HepG2 (cell line): ENCODE results near the gene CCDC157. TPM values are rescaled to one million over a fixed set of nuclear protein-coding genes. Genes with fewer than 3 reads are reported as not detected.

Source experiments
- ATAC-seq: fragments of 200-7000 bp; cut with Tn5 transposase; 3 replicates; pipeline ENCODE4 v1.9.1; 2020; ENCODE audit warnings: mild to moderate bottlenecking, moderate library complexity
- BruUV-seq: library from RNA; stranded (reverse); fragments of 400-500 nt; replicated peaks from 2 replicates; lab custom pipeline; 2021; lab: Mats Ljungman, UMichigan
- CTCF ChIA-PET: fragments of 300-600 bp; formaldehyde crosslinking; extraction: SDS; loops from one replicate; lab custom pipeline; 2021; ENCODE audit warnings: low total read pairs, inconsistent platforms, low intra/inter-chr PET ratio; lab: Yijun Ruan, JAX
- POLR2A ChIA-PET: fragments of 350-600 bp; sonication (Branson Sonifier 250); formaldehyde crosslinking; loops from one replicate; lab custom pipeline; 2020; ENCODE audit warnings: antibody characterized with exemption, inconsistent platforms; lab: Yijun Ruan, JAX
- DNase-seq: peaks from one replicate; pipeline ENCODE4 v3.0.0-alpha.2; 2015; ENCODE audit warnings: low spot score
- FAIRE-seq: peaks from 3 replicates; lab custom pipeline; 2011; peaks lifted over from hg19 to GRCh38; lab: Jason Lieb, UNC
- H2AFZ ChIP-seq: one replicate; pipeline ENCODE4 v1.6.1; 2011; ENCODE audit warnings: low read length, inconsistent platforms
- H3K27ac ChIP-seq: fragments of 300-600 bp; 3 replicates; pipeline ENCODE4 v1.8.0; 2011; ENCODE audit warnings: mixed run types, mild to moderate bottlenecking, mixed read lengths, low read length, inconsistent platforms; ENCODE audit not compliant: insufficient read depth; ENCODE audit errors: extremely low read length
- H3K27me3 ChIP-seq, 2 experiments: fragments of 200-600 bp in 1 of 2; 2 replicates in 1 of 2; 3 replicates in 1 of 2; pipeline versions ENCODE4 v1.6.0 to v1.8.0; 2011; ENCODE audit warnings: low read length in 2 of 2, mild to moderate bottlenecking in 2 of 2, moderate library complexity in 2 of 2, inconsistent platforms in 1 of 2; ENCODE audit not compliant: insufficient read depth in 2 of 2, control insufficient read depth in 1 of 2
- H3K36me3 ChIP-seq, 2 experiments: fragments of 200-600 bp in 1 of 2; replicated peaks in 1 of 2; 2 replicates in 1 of 2; 3 replicates in 1 of 2; pipeline versions ENCODE4 v1.5.1 to v1.8.0; 2011; ENCODE audit warnings: low read length in 2 of 2, inconsistent platforms in 1 of 2; ENCODE audit not compliant: insufficient read depth in 2 of 2, control insufficient read depth in 1 of 2
- H3K4me1 ChIP-seq: 2 replicates; pipeline ENCODE4 v1.5.1; 2012; ENCODE audit warnings: low read length, inconsistent platforms; ENCODE audit not compliant: insufficient read depth
- H3K4me2 ChIP-seq: 2 replicates; pipeline ENCODE4 v1.6.0; 2011; ENCODE audit warnings: low read depth, low read length, inconsistent platforms
- H3K4me3 ChIP-seq, 3 experiments: fragments of 200-600 bp in 1 of 3; sonication (generic), shearing (Covaris generic) in 1 of 3; replicated peaks in 1 of 3; 2 replicates each; pipeline ENCODE4 v1.5.1; 2011 to 2016; ENCODE audit warnings: low read length in 3 of 3, inconsistent platforms in 2 of 3, low read depth in 2 of 3, mild to moderate bottlenecking in 2 of 3, control low read depth in 1 of 3, mixed read lengths in 1 of 3; ENCODE audit not compliant: insufficient read depth in 1 of 3
- H3K79me2 ChIP-seq: one replicate; pipeline ENCODE4 v1.6.1; 2011; ENCODE audit warnings: low read length, inconsistent platforms; ENCODE audit not compliant: insufficient read depth
- H3K9ac ChIP-seq: 2 replicates; pipeline ENCODE4 v1.6.0; 2011; ENCODE audit warnings: mild to moderate bottlenecking, low read depth, low read length, inconsistent platforms; ENCODE audit not compliant: insufficient read depth
- H3K9me3 ChIP-seq: 2 replicates; pipeline ENCODE4 v1.5.1; 2012; ENCODE audit warnings: mild to moderate bottlenecking, low read length
- H4K20me1 ChIP-seq: 2 replicates; pipeline ENCODE4 v1.6.0; 2011; ENCODE audit warnings: inconsistent platforms, mild to moderate bottlenecking, low read length, moderate library complexity; ENCODE audit not compliant: insufficient read depth
- RXRA ChIP-seq: sonication (generic); formaldehyde crosslinking; IDR thresholded peaks from 2 replicates; pipeline ENCODE4 v1.5.1; 2020; ENCODE audit warnings: missing genetic modification reagents
- SMAD1 ChIP-seq: sonication (generic); formaldehyde crosslinking; IDR thresholded peaks from 2 replicates; pipeline ENCODE4 v1.4.0; 2020; ENCODE audit warnings: missing genetic modification reagents, low read depth, mild to moderate bottlenecking, borderline replicate concordance
- ZNF563 ChIP-seq: sonication (generic); formaldehyde crosslinking; IDR thresholded peaks from 2 replicates; pipeline ENCODE4 v1.8.0; 2022; ENCODE audit warnings: mild to moderate bottlenecking, moderate library complexity, missing genetic modification reagents
- WGBS: methylation state at CpG from one replicate; pipeline ENCODE4 v1.1.6; 2017; ENCODE audit warnings: low lambda C conversion rate; 5-methylcytosine and 5-hydroxymethylcytosine counted together
- in situ Hi-C: cut with HindIII; loops from 2 replicates; pipeline ENCODE4 v1.10.0; 2017; ENCODE audit warnings: low pct_unique_long_range_greater_than_20kb; ENCODE audit not compliant: extremely low pct_ligation_motif_present
- intact Hi-C: fragments of 100-400 bp; cut with micrococcal nuclease; formaldehyde crosslinking; loops from one replicate; pipeline ENCODE4 v1.10.0; 2022; ENCODE audit not compliant: unreplicated experiment
- polyA plus RNA-seq, 8 experiments: library from polyadenylated mRNA; depleted of rRNA in 3 of 8; stranded (reverse) in 7 of 8; unstranded in 1 of 8; fragments of >200 nt; fragmentation: Illumina TruSeq in 4 of 8; extraction: Trizol in 4 of 8; gene quantifications; 2 replicates each; pipeline versions ENCODE4 v1.2.1 to v1.2.3, GENCODE V29; 2011 to 2016; ENCODE audit warnings: low read depth in 4 of 8, missing spikeins in 1 of 8, mixed read lengths in 1 of 8; ENCODE audit not compliant: insufficient read depth in 1 of 8
- total RNA-seq, 5 experiments: library from RNA; depleted of rRNA; stranded (reverse); fragments of >200 nt; fragmentation: Illumina TruSeq; extraction: Trizol; gene quantifications; 2 replicates each; pipeline ENCODE4 v1.2.3, GENCODE V29; 2016; ENCODE audit warnings: low read depth in 1 of 5
- TF ChIP-seq, protein P1 (sequence below): sonication (generic); formaldehyde crosslinking; IDR thresholded peaks from 2 replicates; pipeline ENCODE4 v1.4.0; 2020; ENCODE audit warnings: missing genetic modification reagents
- TF ChIP-seq, protein P2 (sequence below): sonication (generic); formaldehyde crosslinking; IDR thresholded peaks from 2 replicates; pipeline ENCODE4 v1.5.1; 2020; ENCODE audit warnings: mild to moderate bottlenecking, missing genetic modification reagents
- TF ChIP-seq, protein P3 (sequence below): sonication (generic); formaldehyde crosslinking; IDR thresholded peaks from 2 replicates; pipeline ENCODE4 v1.8.1; 2023; ENCODE audit warnings: missing genetic modification reagents, mild to moderate bottlenecking, borderline replicate concordance
- TF ChIP-seq, protein P4 (sequence below): sonication (generic); formaldehyde crosslinking; IDR thresholded peaks from 2 replicates; pipeline ENCODE4 v1.4.0; 2020; ENCODE audit warnings: low read depth, missing genetic modification reagents

CCDC157 gene
- total and polyA plus RNA-seq, 2 of the 13 experiments (the other 11 are each of a cell fraction or from before 2014, with no cell fraction given): 1.4 to 1.6 TPM

DNA sequence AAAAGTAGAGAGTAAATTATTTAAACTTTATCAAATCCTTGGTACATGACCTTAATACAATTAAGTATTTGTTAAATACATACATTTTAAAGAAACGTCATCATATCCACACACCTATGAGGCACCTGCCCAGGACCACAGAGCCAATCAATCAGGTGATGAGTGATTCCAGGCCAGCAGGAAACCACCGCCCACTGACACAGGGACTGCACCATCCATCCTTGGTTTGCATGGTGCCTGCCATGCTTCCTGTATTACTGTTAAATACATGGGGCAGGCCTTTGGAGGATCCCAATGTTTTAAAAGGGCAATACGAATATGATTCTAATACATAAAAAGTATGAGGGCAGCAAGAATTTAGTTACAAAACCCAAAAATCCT lies 23.1 kb upstream of the CCDC157 start:
- TF ChIP-seq SMAD1: no peak
- no peak for TF ChIP-seq ZNF563 (CRISPR knock-in tag)
- in situ Hi-C loops: no loop called here
- intact Hi-C loops: no loop called here
- no TSS peak for BruUV-seq
- 98% methylated on average over 3 of the region's 3 CpGs for WGBS
- Histone ChIP-seq H2AFZ (no peak overlapping the region), H3K4me3 (no peak overlapping the region), H3K27ac (no peak overlapping the region), H3K9me3 (no peaks in the 10 kb centered on the region), H4K20me1 (no peaks in the 10 kb centered on the region), H3K4me1 (peaks cover 10% of the 10 kb centered on the region; the same call in 1 of the 2 replicates), H3K4me2 (no peak overlapping the region), H3K27me3 (no peaks in the 10 kb centered on the region), H3K79me2 (no peaks in the 10 kb centered on the region), H3K36me3 (peaks cover 43 to 59% of the 10 kb centered on the region in 2 experiments; a peak in 4 of 5 replicates), H3K9ac (no peak overlapping the region)
- ATAC-seq (no peak), FAIRE-seq (no peak), DNase-seq (no peak)
- CTCF ChIA-PET: no interaction called here
- POLR2A ChIA-PET: interaction anchor here (1.7 kb wide), 1 partner anchor 23 kb away, joined by 5 read pairs; the partner anchor contains the start of genes CCDC157 and SF3A1

DNA sequence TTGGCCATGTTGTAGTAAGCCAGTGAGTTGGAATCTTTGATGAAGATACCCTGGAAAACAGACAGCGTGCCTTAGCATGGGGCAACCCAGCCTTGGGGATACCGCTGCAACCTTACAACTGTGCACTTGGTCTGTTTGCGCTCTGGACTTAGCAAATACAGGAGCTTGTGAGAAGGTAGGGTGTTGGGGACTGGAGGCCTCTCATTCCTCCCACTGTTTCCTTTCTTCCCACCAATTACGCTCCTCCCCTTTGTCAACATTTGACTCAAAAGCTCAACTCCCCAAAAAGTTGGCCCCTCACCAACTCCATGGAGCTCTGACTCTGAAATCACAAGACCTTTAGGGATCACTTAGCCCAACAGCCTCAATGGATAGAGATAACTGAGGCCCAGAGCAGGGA lies 22.2 kb upstream of the CCDC157 start:
- FAIRE-seq (no peak), DNase-seq (no peak), ATAC-seq (no peak)
- no peak overlapping the region for H2AFZ ChIP-seq
- 98% methylated on average over 4 of the region's 4 CpGs for WGBS
- H3K27me3 ChIP-seq: no peaks in the 10 kb centered on the region
- H3K9ac ChIP-seq: no peak overlapping the region
- ChIA-PET POLR2A (no interaction called here), CTCF (no interaction called here)
- intact Hi-C loops (no loop called here), in situ Hi-C loops (no loop called here)
- H3K27ac ChIP-seq: no peak overlapping the region
- BruUV-seq: no TSS peak
- H3K36me3 ChIP-seq: peaks cover 50 to 69% of the 10 kb centered on the region in 2 experiments; a peak in 4 of 5 replicates
- no peaks in the 10 kb centered on the region for H3K79me2 ChIP-seq
- no peak for TF ChIP-seq RXRA (CRISPR knock-in tag)
- TF ChIP-seq, protein P1, sequence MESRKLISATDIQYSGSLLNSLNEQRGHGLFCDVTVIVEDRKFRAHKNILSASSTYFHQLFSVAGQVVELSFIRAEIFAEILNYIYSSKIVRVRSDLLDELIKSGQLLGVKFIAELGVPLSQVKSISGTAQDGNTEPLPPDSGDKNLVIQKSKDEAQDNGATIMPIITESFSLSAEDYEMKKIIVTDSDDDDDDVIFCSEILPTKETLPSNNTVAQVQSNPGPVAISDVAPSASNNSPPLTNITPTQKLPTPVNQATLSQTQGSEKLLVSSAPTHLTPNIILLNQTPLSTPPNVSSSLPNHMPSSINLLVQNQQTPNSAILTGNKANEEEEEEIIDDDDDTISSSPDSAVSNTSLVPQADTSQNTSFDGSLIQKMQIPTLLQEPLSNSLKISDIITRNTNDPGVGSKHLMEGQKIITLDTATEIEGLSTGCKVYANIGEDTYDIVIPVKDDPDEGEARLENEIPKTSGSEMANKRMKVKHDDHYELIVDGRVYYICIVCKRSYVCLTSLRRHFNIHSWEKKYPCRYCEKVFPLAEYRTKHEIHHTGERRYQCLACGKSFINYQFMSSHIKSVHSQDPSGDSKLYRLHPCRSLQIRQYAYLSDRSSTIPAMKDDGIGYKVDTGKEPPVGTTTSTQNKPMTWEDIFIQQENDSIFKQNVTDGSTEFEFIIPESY: peak; percentile 57
- TF ChIP-seq, protein P2, sequence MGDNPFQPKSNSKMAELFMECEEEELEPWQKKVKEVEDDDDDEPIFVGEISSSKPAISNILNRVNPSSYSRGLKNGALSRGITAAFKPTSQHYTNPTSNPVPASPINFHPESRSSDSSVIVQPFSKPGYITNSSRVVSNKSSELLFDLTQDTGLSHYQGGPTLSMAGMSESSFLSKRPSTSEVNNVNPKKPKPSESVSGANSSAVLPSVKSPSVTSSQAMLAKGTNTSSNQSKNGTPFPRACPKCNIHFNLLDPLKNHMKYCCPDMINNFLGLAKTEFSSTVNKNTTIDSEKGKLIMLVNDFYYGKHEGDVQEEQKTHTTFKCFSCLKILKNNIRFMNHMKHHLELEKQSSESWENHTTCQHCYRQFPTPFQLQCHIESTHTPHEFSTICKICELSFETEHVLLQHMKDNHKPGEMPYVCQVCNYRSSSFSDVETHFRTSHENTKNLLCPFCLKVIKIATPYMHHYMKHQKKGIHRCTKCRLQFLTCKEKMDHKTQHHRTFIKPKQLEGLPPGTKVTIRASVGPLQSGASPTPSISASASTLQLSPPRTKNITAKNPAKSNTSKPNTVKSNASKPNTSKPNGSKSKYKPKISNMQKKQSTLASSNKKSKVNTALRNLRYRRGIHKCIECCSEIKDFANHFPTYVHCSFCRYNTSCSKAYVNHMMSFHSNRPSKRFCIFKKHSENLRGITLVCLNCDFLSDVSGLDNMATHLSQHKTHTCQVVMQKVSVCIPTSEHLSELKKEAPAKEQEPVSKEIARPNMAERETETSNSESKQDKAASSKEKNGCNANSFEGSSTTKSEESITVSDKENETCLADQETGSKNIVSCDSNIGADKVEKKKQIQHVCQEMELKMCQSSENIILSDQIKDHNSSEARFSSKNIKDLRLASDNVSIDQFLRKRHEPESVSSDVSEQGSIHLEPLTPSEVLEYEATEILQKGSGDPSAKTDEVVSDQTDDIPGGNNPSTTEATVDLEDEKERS: no peak
- TF ChIP-seq, protein P3, sequence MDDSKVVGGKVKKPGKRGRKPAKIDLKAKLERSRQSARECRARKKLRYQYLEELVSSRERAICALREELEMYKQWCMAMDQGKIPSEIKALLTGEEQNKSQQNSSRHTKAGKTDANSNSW: no peak
- TF ChIP-seq, protein P4, sequence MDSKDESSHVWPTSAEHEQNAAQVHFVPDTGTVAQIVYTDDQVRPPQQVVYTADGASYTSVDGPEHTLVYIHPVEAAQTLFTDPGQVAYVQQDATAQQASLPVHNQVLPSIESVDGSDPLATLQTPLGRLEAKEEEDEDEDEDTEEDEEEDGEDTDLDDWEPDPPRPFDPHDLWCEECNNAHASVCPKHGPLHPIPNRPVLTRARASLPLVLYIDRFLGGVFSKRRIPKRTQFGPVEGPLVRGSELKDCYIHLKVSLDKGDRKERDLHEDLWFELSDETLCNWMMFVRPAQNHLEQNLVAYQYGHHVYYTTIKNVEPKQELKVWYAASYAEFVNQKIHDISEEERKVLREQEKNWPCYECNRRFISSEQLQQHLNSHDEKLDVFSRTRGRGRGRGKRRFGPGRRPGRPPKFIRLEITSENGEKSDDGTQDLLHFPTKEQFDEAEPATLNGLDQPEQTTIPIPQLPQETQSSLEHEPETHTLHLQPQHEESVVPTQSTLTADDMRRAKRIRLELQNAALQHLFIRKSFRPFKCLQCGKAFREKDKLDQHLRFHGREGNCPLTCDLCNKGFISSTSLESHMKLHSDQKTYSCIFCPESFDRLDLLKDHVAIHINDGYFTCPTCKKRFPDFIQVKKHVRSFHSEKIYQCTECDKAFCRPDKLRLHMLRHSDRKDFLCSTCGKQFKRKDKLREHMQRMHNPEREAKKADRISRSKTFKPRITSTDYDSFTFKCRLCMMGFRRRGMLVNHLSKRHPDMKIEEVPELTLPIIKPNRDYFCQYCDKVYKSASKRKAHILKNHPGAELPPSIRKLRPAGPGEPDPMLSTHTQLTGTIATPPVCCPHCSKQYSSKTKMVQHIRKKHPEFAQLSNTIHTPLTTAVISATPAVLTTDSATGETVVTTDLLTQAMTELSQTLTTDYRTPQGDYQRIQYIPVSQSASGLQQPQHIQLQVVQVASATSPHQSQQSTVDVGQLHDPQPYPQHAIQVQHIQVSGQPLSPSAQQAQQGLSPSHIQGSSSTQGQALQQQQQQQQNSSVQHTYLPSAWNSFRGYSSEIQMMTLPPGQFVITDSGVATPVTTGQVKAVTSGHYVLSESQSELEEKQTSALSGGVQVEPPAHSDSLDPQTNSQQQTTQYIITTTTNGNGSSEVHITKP (CRISPR knock-in tag): no peak
- H3K4me1 ChIP-seq: peaks cover 10% of the 10 kb centered on the region; the same call in 1 of the 2 replicates
- H3K4me3 ChIP-seq: no peak overlapping the region
- H3K9me3 ChIP-seq: no peaks in the 10 kb centered on the region
- H3K4me2 ChIP-seq: no peak overlapping the region
- H4K20me1 ChIP-seq: no peaks in the 10 kb centered on the region
